GM19099 (cell line): ENCODE measurements around the gene ZDHHC16.

Source experiments
- POLR2A ChIP-seq: IDR thresholded peaks from 3 replicates; pipeline ENCODE4 v1.6.1; 2011; ENCODE audit warnings: low read depth; ENCODE audit not compliant: insufficient read length; ENCODE audit errors: extremely low read depth

ZDHHC16 gene

DNA sequence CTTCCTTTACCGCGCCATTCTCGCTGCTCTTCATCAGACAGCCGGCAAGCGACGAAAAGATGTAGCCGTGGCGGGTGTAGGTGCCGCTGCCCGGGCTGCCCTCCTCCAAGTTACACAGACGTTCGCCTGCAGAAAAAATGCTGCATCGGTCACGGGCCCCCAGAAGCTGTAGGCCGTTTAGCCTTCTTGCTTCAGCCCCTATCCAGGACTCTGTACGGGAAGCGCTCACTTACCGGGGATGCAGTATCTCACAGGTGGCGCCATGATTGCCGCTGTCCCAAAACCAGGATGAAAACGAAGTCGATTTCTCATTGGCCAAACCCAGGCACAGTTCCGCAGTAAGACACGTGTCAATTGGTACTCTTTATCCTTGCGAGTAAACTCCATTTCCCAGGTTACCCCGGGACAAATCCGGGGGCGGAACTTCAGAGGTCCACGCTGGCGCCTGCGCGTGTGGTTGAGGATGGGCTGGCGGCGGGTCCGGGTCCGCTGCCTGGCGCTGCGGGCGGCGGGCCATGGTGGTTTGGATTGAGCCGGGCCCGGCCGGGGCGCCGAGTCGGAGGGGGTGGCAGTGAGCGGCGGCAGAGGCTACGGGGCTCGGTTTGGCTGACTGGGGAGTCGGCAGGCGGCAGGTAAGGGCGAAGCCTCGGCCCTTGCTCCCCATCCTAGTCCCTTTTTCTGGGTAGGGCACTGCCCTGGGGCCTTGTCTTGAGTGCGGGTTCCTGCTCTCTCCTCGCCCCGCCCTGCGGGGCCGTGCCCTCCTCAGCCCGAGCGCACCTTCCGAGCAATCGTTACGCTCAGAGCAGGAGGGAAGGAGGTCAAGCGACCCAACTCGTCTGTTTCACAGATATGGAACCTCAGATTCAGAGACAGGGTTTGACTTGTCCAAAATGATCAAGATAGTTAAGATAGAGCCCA, at the start of gene ZDHHC16, which contains the start of gene EXOSC1:
TSS of gene ZDHHC16 (plus strand) at position 454 of the 918 bp plus-strand sequence. CDS start 5,501 bp downstream, outside the sequence.
TSS of gene EXOSC1 (minus strand) at position 285 of the 918 bp plus-strand sequence. CDS start at position 264, 21 bp downstream.
- TF ChIP-seq POLR2A, result peak; percentile 90

GRCh38 chr10:97399843-97400545, 46.0 kb upstream of the ZDHHC16 start:
- TF ChIP-seq POLR2A, result no peak

GRCh38 chr10:97400665-97401454, 45.1 kb upstream of the ZDHHC16 start, which contains the start of gene RRP12:
Gene RRP12, minus strand, starts transcription at chr10:97401340. Its CDS starts 109 bp downstream, at chr10:97401231.
- peak; percentile 57 for TF ChIP-seq POLR2A

GRCh38 chr10:97401455-97401919, 44.5 kb upstream of the ZDHHC16 start:
- no peak for TF ChIP-seq POLR2A

DNA sequence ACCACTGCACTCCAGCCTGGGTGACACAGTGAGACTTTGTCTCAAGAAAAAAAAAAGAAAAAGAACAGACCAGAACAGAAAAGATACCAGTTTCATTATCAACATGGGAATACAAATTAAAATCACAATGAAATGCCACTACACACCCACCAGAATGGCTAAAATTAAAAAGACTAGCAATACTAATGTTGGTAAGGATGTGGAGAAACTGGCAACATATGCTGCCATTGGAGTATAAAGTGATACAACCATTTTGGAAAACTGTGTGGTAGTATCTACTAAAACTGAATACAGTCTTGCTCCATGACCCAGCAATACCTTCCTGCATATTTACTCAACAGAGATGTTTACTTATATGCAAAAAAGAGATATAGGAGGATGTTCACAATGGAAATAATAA, 41.9 kb upstream of the ZDHHC16 start:
- TF ChIP-seq POLR2A, result no peak

DNA sequence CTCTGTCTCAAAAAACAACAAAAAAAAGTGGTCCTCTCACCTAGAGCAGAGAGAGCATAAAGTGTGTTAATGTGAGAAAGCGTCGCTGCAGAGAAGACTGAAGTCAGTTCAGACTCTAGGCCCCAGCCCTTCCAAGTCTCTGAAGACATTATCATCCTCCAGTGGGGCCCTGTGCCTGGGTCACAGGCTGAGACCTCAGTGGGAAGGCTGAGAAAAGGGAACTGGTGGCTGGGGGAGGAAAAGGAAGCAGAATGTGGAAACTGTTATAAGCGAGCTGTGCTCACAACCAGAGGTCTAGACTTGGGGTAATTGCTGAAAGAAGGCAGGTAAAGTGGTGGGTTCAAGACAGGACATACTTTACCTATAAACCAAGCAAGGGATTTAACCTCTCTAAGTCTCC, 39.9 kb upstream of the ZDHHC16 start:
- no peak for TF ChIP-seq POLR2A

- no peak for TF ChIP-seq POLR2A
These were observed 38.6 kb upstream of the ZDHHC16 start for GRCh38 chr10:97407211-97407951.

- no peak for TF ChIP-seq POLR2A
These were observed 38.1 kb upstream of the ZDHHC16 start for GRCh38 chr10:97407952-97408248.

DNA sequence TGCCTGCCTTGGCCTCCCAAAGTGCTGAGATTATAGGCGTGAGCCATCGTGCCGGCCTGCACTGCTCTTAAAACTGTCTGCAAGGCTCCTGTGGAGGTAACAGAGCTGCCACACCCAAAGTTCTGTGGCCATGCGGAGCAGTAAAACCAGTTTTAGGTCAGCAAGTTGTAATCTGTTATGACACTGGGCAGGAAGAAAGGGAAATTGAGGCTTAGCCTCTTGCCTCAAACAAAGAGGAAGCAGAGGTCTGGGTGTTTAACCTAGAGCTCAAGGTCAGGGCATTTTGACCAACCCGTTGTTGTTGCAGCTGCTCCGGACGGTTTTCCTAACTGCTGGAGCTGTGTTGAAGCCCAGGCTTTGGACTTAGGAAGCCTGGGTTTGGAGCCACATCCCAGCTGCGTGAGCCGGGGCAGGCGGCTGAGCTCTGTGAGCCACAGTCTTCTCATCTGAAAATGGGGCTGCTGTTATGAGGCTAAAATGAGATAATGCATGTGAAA, 37.4 kb upstream of the ZDHHC16 start:
- no peak for TF ChIP-seq POLR2A

DNA sequence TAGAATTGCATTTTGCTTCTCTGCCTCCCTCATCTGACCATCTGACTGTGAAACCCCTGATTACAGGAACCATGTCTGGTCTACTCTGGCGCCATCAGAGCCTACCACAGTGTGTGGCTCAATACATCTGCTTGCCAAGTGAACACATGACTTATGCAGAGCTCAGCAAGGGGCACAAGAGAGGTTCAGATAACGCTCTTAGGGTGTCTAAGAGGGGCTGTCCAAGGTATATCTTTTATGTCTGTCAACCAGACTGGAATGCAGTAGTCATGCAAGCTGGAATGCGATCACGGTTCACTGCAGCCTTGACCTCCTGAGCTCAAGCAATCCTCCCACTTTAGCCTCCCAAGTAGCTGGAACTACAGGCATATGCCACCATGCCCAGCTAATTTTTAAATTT, 34.6 kb upstream of the ZDHHC16 start:
- no peak for TF ChIP-seq POLR2A

GRCh38 chr10:97412891-97413304, 33.1 kb upstream of the ZDHHC16 start:
- TF ChIP-seq POLR2A, result no peak

DNA sequence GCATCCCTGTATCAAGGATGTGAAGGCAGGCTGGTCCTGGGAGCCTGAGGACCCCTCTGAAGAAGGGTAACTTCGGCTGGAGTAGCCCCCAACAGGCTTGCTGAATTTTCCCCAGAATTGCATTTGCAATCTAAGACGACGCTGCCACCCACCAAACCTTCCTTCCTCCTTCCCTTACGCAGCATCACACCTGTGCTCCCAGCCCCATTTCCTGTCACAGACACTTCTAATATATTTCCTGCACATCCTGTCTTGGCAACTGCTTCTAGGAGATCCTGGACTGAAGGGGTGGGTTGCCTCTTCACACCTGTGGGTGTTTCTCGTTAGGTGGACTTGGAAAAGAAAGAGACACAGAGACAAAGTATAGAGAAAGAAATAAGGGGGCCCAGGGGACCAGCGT, 29.4 kb upstream of the ZDHHC16 start:
- TF ChIP-seq POLR2A, result no peak

DNA sequence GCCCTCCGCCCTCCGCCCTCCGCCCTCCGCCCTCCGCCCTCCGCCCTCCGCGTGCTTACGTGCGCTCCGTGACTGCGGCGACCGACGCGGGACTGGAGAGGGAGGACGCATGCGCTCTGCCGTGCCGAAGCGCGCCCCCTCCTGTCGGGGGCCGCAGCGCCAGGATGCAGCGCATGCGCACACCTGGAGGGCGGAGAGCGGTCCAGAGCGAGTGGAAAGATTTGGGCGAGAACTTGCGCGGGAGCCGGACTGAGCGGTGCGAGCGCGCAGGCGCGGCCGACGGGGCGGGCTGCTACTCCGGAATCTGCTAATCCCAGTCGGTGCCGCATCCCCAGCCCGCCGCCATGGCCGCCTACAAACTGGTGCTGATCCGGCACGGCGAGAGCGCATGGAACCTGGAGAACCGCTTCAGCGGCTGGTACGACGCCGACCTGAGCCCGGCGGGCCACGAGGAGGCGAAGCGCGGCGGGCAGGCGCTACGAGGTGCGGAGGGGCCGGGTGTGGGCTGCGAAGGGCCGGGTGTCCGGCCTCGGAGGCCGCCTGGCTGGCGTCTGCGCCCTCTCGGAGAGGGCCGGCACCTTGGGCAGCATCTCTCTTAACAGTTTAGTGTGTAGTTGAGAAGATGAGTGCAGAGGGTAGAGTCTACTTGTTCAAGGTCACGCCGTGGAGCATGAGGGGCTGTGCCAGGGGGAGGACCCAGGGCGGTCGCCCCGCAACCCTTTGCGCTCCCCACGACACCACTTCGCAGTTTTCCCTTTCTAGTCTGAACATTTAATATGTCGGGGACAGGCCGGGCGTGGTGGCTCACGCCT, 19.8 kb upstream of the ZDHHC16 start, which contains the start of gene PGAM1:
TSS of gene PGAM1 (plus strand) at position 228 of the 812 bp plus-strand sequence. CDS start at position 345, 117 bp downstream.
- TF ChIP-seq POLR2A, result peak; percentile 69
